Transverse colon (tissue), 4 donors: ENCODE measurements around the gene AK3.

ENCODE experiments used
- CTCF ChIP-seq, 5 experiments: fragments of 200-600 bp in 3 of 5; fragments of 450-650 bp in 2 of 5; sonication (generic) in 3 of 5; IDR thresholded peaks; 1 replicate in 2 of 5; 2 replicates in 3 of 5; pipeline ENCODE4 v1.5.1; 2016 to 2017; ENCODE audit warnings: antibody characterized with exemption in 5 of 5, inconsistent platforms in 3 of 5, mild to moderate bottlenecking in 2 of 5, moderate library complexity in 1 of 5
- EP300 ChIP-seq: sonication (generic); formaldehyde crosslinking; IDR thresholded peaks from one replicate; pipeline ENCODE4 v1.6.1; 2017; ENCODE audit warnings: antibody characterized with exemption, low read depth
- POLR2A ChIP-seq: fragments of 450-650 bp; IDR thresholded peaks from one replicate; pipeline ENCODE4 v1.6.1; 2016; ENCODE audit warnings: antibody characterized with exemption, mild to moderate bottlenecking, moderate library complexity
- POLR2AphosphoS5 ChIP-seq, 3 donors: sonication (generic); formaldehyde crosslinking; IDR thresholded peaks; one replicate each; pipeline ENCODE4 v1.6.1; 2016; ENCODE audit warnings: antibody characterized with exemption in 3 of 3

- TF ChIP-seq POLR2AphosphoS5 (IDR thresholded peaks at IDR 0.05), result no peak
- no peak for TF ChIP-seq POLR2A
- TF ChIP-seq CTCF (IDR thresholded peaks at IDR 0.05), result no peak
- TF ChIP-seq EP300, result no peak
Observed at GRCh38 chr9:4771788-4772187, 30.8 kb upstream of the AK3 start.
